ENCODE results near the gene SVOP.

SVOP gene

GRCh38 chr12:108967869-108968540 lies 52.9 kb downstream of the SVOP start:
- TF ChIP-seq, protein P1, sequence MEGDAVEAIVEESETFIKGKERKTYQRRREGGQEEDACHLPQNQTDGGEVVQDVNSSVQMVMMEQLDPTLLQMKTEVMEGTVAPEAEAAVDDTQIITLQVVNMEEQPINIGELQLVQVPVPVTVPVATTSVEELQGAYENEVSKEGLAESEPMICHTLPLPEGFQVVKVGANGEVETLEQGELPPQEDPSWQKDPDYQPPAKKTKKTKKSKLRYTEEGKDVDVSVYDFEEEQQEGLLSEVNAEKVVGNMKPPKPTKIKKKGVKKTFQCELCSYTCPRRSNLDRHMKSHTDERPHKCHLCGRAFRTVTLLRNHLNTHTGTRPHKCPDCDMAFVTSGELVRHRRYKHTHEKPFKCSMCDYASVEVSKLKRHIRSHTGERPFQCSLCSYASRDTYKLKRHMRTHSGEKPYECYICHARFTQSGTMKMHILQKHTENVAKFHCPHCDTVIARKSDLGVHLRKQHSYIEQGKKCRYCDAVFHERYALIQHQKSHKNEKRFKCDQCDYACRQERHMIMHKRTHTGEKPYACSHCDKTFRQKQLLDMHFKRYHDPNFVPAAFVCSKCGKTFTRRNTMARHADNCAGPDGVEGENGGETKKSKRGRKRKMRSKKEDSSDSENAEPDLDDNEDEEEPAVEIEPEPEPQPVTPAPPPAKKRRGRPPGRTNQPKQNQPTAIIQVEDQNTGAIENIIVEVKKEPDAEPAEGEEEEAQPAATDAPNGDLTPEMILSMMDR (conservative IDR thresholded peaks at IDR 0.05; ENCODE audit: low read length) = peak; percentile 74
- no peak for TF ChIP-seq EZH2phosphoT487 (IDR thresholded peaks at IDR 0.05; ENCODE audit: borderline replicate concordance)
- H2AFZ ChIP-seq (ENCODE audit: low read length) = no peak overlapping the region
- no peaks in the 10 kb centered on the region for H3F3A ChIP-seq (ENCODE audit: low read depth)
- H3K9me3 ChIP-seq (ENCODE audit: insufficient read depth, low read depth, low read length) = no peaks in the 10 kb centered on the region
- no peak overlapping the region for H3K4me2 ChIP-seq (ENCODE audit: low read depth, low read length, poor library complexity, severe bottlenecking)
- H3K4me3 ChIP-seq (ENCODE audit: low read length, poor library complexity, severe bottlenecking) = no peak overlapping the region
- H3K9ac ChIP-seq (ENCODE audit: low read depth, low read length, poor library complexity, severe bottlenecking) = no peak overlapping the region
- H3K4me1 ChIP-seq (ENCODE audit: insufficient read depth, low read length, poor library complexity, severe bottlenecking) = no peaks in the 10 kb centered on the region
- H3K79me2 ChIP-seq (ENCODE audit: insufficient read depth, low read length) = no peaks in the 10 kb centered on the region
- H4K20me1 ChIP-seq (ENCODE audit: insufficient read depth, low read length, poor library complexity, severe bottlenecking) = no peaks in the 10 kb centered on the region
- no peaks in the 10 kb centered on the region for H3K9me2 ChIP-seq (replicated peaks; ENCODE audit: low read depth, low read length)
- H3K27me3 ChIP-seq (ENCODE audit: insufficient read depth, low read length, poor library complexity, severe bottlenecking) = no peaks in the 10 kb centered on the region
- H3K36me3 ChIP-seq (ENCODE audit: insufficient read depth, low read length) = no peaks in the 10 kb centered on the region

GRCh38 chr12:108966378-108967151 lies 54.3 kb downstream of the SVOP start:
- Histone ChIP-seq H3K9me3 (ENCODE audit: insufficient read depth, low read depth, low read length) (no peaks in the 10 kb centered on the region), H3K4me3 (ENCODE audit: low read length, poor library complexity, severe bottlenecking) (no peak overlapping the region), H4K20me1 (ENCODE audit: insufficient read depth, low read length, poor library complexity, severe bottlenecking) (no peaks in the 10 kb centered on the region), H3K4me1 (ENCODE audit: insufficient read depth, low read length, poor library complexity, severe bottlenecking) (no peaks in the 10 kb centered on the region), H3K36me3 (ENCODE audit: insufficient read depth, low read length) (no peaks in the 10 kb centered on the region), H3K79me2 (ENCODE audit: insufficient read depth, low read length) (no peaks in the 10 kb centered on the region), H3K27me3 (ENCODE audit: insufficient read depth, low read length, poor library complexity, severe bottlenecking) (no peaks in the 10 kb centered on the region), H3K9ac (ENCODE audit: low read depth, low read length, poor library complexity, severe bottlenecking) (no peak overlapping the region), H3K9me2 (replicated peaks; ENCODE audit: low read depth, low read length) (no peaks in the 10 kb centered on the region), H3F3A (ENCODE audit: low read depth) (no peaks in the 10 kb centered on the region), H2AFZ (ENCODE audit: low read length) (no peak overlapping the region), H3K4me2 (ENCODE audit: low read depth, low read length, poor library complexity, severe bottlenecking) (no peak overlapping the region)
- TF ChIP-seq EZH2phosphoT487 (IDR thresholded peaks at IDR 0.05; ENCODE audit: borderline replicate concordance) = no peak
- TF ChIP-seq, protein P1 (conservative IDR thresholded peaks at IDR 0.05; ENCODE audit: low read length) = no peak

DNA sequence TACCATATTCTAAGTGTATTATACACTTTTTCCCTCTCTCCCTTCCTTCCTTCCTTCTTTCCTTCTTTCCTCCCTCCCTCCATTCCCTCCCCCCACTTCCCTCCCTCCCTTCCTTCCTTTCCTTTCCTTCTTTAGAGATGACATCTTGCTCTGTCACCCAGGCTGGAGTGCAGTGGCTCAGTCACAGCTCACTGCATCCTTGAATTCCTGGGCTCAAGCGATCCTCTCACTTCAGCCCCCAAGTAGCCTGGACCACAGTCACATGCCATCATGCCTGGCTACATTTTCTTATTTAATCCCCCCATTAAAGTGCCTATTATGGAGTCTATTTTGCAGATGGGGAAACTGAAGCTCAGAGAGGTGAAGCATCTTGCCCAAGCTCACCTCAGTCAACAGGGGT lies 55.0 kb downstream of the SVOP start:
- no peaks in the 10 kb centered on the region for H4K20me1 ChIP-seq (ENCODE audit: insufficient read depth, low read length, poor library complexity, severe bottlenecking)
- TF ChIP-seq, protein P1 (conservative IDR thresholded peaks at IDR 0.05; ENCODE audit: low read length) = no peak
- no peak for TF ChIP-seq EZH2phosphoT487 (IDR thresholded peaks at IDR 0.05; ENCODE audit: borderline replicate concordance)
- H3K9me3 ChIP-seq (ENCODE audit: insufficient read depth, low read depth, low read length) = no peaks in the 10 kb centered on the region
- no peak overlapping the region for H3K4me2 ChIP-seq (ENCODE audit: low read depth, low read length, poor library complexity, severe bottlenecking)
- H2AFZ ChIP-seq (ENCODE audit: low read length) = no peak overlapping the region
- no peaks in the 10 kb centered on the region for H3K79me2 ChIP-seq (ENCODE audit: insufficient read depth, low read length)
- no peak overlapping the region for H3K9ac ChIP-seq (ENCODE audit: low read depth, low read length, poor library complexity, severe bottlenecking)
- no peak overlapping the region for H3K4me3 ChIP-seq (ENCODE audit: low read length, poor library complexity, severe bottlenecking)
- no peaks in the 10 kb centered on the region for H3K9me2 ChIP-seq (replicated peaks; ENCODE audit: low read depth, low read length)
- H3K36me3 ChIP-seq (ENCODE audit: insufficient read depth, low read length) = no peaks in the 10 kb centered on the region
- no peaks in the 10 kb centered on the region for H3K4me1 ChIP-seq (ENCODE audit: insufficient read depth, low read length, poor library complexity, severe bottlenecking)
- no peaks in the 10 kb centered on the region for H3F3A ChIP-seq (ENCODE audit: low read depth)
- no peaks in the 10 kb centered on the region for H3K27me3 ChIP-seq (ENCODE audit: insufficient read depth, low read length, poor library complexity, severe bottlenecking)
